ENCODE data around the gene AANAT. TPM values are rescaled to one million over a fixed set of nuclear protein-coding genes. Genes with fewer than 3 reads are reported as not detected.

AANAT gene
- polyA plus RNA-seq, 4 donors: 0.30 to 0.47 (median 0.38) TPM

GRCh38 chr17:76466775-76467130, 650 bp upstream of the AANAT start:
- no peak for DNase-seq (ENCODE audit: low read depth in 4 of 4, low spot score in 2 of 4)

DNA sequence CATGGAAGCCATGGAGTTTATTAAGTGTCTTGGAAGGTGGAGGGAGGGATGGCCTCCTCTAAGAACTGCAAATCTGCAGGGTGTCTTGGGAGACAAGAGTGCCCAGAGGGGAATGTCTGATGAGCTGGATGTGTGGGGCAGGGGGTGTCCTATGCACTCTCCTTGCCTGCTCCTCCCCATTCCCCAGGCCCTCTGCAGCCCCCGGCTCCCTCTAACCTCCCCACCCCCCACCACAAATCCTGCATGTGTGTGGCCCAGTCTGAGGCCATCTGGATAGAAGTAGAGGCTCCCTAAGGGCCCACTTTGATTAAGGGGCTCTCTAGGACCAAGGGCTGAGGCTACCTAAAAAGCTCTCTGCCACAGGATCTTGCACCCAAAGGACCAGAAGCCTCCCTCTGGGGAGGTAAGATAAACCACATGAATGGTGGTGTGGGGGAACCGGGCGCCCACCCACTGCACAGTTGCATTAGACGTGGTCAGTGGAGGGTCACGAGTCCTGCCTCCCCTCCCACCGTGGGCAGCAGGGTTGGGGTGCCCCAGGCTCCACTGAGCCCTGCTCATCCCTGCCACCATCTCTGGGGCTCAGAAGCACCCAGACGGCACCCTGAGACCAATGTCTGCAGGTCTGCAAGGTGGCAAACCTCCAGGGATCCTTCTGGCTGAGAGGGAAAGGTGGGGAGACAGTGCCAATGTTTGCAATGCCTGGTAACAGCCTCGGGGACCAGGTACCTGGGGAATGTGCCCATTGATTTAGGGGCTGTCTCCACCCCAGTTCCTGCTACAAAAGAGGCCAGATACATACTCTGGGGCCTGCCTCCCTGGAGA, 618 bp downstream of the AANAT start:
- no peak for DNase-seq (ENCODE audit: low read depth in 4 of 4, low spot score in 2 of 4)

GRCh38 chr17:76468634-76469010, 1.2 kb downstream of the AANAT start:
- no peak for DNase-seq (ENCODE audit: low read depth in 4 of 4, low spot score in 2 of 4)

DNA sequence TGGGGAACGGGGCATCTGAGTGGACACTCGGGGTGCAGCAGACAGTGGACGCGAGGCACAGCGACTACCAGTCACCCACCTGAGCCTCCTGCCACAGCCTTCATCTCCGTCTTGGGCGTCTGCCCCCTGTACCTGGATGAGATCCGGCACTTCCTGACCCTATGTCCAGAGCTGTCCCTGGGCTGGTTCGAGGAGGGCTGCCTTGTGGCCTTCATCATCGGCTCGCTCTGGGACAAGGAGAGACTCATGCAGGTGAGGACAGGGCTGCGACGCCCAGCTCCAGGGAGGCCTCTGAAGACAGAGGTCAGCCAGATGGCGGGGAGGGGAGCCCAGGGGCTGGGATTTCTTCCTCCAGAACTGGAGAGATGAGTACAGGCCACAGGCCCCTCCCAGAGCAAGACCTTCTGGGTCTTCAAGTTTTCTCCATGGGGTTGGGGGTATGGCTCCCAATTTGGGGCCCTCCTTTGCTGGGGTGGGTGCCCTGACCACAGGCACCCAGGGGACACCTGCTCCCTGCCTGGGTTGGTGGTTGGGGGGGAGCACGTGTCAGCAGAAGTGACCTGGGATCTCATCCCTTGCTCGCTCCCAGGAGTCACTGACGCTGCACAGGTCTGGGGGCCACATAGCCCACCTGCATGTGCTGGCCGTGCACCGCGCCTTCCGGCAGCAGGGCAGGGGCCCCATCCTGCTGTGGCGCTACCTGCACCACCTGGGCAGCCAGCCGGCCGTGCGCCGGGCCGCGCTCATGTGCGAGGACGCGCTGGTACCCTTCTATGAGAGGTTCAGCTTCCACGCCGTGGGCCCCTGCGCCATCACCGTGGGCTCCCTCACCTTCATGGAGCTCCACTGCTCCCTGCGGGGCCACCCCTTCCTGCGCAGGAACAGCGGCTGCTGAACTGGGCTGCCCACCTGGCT, 1.9 kb downstream of the AANAT start:
- DNase-seq (ENCODE audit: low read depth in 4 of 4, low spot score in 2 of 4): no peak

DNA sequence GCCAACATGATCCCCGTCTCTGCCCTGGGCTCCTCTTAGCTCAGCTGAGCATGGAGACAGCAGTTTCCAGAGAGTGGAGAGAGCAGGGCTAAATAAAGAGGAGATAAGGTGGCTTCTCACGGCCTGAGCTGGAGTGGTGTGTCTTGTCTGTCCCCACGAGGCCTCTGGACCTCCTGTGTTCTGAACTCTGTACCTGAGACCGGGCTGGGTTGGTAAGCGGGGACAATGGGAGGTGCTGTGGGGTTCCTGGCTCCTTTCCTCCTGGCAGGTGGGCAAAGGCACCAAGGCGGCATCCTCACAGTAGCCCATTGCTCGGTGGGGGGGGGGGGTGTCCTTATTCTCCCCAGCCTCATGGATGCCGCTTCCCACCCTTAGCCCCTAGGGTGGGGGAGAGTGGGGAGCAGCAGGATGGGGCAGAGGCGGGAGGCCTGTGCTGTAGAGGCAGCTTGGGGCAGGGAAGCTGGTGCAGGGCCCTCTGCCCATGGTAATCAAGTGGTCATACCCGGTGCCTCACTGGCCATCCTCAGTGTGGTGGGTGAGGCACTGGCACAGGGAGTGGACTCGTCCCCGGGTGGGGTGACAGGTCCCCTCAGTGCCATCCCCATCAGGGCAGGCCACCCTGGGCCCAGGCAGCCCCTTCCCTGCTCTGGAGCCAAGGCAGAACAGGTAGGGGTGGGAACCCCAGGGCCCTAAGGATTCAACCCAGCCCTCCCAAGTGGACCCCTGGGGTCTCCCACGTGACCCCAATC, 2.8 kb downstream of the AANAT start:
- DNase-seq (ENCODE audit: low read depth in 4 of 4, low spot score in 2 of 4): no peak

DNA sequence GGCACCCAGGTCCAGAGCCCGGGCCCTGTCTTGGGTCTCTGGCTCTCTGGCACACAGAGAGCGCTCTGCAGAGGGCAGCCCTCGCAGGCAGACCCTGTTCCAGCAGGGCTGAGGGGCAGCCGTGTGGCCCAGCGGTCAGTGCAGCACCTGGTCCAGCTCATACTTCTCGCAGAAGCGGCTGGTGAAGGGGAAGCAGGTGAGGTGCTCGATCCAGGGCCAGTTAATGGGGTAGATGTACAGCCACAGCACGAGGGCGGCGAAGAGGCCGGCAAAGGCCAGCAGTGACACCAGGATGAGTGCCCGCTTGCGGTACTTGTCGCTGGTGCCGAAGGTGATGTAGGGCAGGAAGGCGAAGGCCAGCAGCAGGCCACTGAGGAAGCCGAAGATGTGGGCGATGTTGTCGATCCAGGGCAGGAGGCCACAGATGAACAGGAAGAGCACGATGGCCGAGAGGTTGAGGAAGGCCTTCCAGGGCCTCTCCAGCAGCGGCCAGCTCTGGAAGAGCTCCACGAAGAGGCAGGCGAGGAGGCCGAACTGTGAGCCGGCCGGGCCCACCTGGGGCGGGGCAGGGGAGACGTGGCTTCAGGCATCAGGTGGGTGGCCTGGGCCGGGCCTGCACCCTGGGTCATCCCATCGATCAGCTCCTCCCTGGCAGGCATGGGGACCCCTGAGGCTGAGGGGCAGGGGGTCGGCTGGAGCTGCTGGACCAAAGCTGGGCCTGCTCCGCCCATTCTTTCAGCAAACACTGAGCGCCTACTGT, 4.3 kb downstream of the AANAT start:
- DNase-seq (ENCODE audit: low read depth in 4 of 4, low spot score in 2 of 4): no peak

DNA sequence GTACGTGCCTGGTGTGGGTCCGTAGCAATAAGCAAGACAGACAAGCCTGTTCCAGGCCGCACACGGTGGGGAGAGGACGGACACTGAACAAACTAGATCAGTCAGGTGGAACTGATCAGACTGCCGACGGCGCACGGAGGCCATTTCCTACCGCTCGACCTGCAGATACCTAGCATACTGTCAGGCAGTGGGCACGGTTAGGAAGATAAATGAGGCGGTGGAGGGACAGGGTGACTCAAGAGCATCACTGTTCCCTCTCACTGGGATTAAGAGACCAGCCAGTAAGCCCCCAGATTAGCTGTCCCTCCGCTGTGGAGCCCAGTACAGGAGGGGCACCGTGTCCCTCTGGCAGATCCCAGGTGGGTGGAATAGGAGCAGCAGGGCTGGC, 4.8 kb downstream of the AANAT start:
- DNase-seq (ENCODE audit: low read depth in 4 of 4, low spot score in 2 of 4): no peak

GRCh38 chr17:76472726-76473125, 5.3 kb downstream of the AANAT start:
- DNase-seq (ENCODE audit: low read depth in 4 of 4, low spot score in 2 of 4): no peak

DNA sequence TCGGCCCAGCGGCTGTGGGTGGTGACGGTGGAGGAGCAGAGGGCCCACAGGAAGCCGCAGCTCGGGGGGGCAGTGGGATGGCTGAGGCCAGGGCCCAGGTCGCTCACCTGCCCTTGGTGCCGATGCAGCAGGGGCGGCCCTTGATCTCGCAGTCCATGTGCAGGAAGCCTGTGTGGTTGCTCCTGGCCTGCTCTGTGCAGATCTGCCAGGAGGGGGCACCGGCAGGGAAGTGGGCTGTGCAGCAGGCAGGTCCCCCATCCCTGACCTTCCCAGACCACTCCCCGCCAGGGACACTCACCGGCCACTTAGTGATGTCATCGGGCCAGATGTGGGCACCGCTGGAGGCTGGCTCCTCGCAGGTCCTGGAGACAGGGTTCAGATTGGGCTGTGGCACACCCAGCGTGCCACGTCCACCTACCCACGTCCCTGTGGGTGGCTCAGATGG, 6.2 kb downstream of the AANAT start:
- no peak for DNase-seq (ENCODE audit: low read depth in 4 of 4, low spot score in 2 of 4)

DNA sequence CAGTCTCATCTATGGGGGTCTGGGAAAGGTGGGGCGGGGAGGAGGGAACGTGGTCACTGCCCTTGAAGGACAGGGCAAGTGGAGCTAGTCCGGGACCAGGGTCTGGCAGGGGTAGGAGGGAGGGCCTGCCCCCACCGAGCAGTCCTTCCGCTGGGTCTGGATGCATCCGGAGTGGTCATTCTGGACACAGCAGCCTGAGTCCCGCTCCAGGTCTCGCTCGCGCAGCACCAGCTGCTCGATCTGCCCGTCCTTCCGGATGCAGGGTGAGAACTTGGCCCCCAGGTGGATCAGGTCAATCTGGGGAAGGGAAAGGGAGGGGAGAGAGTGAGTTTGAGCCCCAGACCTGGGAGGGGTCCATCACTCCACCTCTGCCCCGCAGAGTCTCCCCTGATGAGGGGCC, 6.8 kb downstream of the AANAT start:
- no peak for DNase-seq (ENCODE audit: low read depth in 4 of 4, low spot score in 2 of 4)

DNA sequence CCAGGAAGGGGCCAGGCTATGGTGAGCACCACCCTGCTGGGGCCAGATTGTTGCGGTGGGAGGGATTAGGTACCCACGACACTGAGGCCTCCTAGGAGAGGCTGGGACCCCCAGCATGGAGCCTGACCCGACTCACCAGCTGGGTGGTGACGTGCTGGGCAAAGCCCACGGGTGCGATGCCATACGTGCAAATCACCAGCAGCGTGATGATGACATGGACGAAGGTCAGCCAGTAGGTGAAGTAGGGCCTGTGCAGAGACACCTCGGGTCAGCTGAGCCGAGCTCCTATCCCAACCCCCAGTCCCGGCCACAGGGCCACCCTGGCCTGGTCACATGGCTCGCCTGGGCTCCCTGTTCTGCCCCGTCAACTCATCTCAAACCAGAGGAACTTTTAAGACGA, 7.5 kb downstream of the AANAT start:
- DNase-seq (ENCODE audit: low read depth in 4 of 4, low spot score in 2 of 4): no peak

DNA sequence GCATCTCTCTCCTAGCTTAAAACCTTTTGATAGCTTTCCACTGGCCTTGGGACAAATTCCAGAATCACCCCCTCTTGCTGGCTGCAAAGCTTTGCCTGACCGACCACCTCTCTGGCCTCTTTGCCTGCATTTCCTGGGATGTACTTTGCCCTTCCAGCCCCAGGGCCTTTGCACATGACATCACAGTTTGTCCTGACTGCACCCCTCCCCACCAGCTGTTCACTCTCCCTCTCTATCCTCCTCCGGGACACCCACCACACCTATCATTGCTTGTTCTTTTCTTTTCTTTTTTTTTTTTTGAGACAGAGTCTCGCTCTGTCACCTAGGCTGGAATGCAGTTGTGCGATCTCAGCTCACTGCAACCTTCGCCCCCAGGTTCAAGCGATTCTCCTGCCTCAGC, 7.9 kb downstream of the AANAT start:
- DNase-seq (ENCODE audit: low read depth in 4 of 4, low spot score in 2 of 4): no peak

- no peak for DNase-seq (ENCODE audit: low read depth in 4 of 4, low spot score in 2 of 4)
Measured at GRCh38 chr17:76476736-76477135, 9.3 kb downstream of the AANAT start.

DNA sequence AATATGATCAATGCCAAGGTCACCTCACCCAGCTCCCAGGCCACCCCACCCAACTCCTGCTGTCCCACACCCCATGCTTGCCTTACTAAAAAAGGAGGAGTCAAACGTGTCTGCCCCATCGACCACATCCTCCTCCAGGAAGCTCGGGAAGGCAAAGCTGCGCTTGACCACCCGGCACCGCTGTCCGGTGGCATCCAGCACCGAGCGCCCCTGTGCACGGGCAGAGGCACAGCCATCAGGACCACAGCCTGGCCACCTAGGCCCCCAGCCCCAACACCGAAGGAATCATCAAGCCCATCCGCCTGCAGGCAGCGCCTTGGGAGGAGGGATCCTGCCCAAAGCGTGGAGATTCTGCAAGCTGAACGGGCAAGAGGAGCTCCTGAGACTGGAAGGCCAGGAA, 10.2 kb downstream of the AANAT start:
- no peak for DNase-seq (ENCODE audit: low read depth in 4 of 4, low spot score in 2 of 4)

DNA sequence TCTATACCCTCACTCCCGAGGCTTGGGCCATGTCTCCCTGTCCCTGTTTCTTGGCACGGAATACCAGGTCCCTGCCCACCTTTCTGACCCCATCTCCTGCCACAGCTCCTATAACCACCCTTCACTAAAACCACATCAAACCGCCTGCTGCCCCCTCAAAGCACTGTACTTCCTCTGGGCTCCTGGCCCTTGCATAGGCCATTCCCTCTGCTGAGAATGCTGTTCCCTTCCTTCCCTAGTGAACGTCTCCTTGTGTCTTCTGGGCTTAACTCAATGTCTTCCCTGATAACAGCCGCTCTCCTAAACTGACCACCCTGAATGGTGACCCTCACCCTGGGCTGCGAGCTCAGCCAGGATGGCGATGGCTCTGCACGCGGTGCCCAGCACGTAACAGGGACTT, 10.7 kb downstream of the AANAT start:
- no peak for DNase-seq (ENCODE audit: low read depth in 4 of 4, low spot score in 2 of 4)

DNA sequence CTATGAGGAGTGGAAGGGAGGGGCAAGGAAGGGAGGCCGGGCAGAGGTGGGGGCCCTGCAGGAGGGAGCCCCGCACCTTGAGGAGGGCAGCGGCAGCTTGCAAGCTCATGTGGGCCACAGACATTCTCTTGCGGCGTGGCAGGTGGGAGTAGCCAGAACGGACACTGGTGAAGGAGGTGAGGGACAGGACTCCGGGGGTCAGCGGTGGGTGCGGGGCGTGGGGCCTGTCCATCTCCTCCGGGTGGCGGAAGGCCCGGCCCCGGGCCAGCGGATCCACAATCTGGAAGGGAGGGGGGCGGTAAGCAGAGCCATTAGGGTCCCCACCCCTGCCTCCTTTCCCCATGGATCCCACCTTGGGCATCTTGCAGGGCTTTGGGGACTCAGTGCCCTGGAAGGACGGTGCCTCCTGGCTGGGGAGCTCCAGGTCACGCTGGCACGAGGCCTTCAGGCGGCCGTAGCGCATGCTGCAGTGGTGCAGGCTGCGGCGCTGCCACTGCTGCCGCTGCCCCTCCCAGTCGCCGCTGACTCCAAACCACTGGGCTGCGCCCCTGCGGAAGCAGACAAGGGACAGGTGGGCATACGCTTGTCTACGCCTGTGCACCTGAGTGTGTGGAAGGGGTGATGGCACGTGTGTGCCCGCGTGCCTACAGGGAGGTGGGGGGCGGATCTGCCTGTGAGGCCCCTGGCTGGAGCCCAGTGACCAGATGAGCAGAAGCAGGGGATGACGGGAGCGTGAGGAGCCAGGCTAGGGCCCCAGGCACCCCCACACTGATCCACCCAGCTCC, 11.5 kb downstream of the AANAT start:
- no peak for DNase-seq (ENCODE audit: low read depth in 4 of 4, low spot score in 2 of 4)

DNA sequence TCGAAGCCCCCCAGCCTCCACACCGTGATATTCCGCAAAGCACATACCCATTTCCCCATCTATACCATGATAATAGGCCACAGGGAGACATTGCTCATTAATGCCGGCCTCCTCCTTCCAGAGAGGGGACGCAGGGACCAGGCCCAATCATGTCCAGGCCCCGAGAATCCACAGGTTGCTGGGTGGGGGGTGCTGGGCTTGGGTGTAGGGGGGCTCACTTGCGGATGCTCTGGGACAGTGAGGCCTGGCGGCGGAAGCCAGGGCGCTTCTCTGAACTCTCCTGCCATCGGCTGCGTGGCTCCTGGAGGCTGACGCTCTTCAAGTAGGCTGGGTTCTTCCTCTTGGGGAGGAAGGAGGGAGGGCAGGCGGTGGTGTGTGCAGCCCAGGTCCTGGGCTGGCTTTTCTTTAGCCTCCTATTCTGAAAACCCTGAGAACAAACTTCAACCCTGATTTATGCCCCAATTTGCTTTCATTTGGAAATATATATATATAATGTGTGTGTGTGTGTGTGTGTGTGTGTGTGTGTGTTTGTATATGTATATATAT, 12.2 kb downstream of the AANAT start:
- no peak for DNase-seq (ENCODE audit: low read depth in 4 of 4, low spot score in 2 of 4)

DNA sequence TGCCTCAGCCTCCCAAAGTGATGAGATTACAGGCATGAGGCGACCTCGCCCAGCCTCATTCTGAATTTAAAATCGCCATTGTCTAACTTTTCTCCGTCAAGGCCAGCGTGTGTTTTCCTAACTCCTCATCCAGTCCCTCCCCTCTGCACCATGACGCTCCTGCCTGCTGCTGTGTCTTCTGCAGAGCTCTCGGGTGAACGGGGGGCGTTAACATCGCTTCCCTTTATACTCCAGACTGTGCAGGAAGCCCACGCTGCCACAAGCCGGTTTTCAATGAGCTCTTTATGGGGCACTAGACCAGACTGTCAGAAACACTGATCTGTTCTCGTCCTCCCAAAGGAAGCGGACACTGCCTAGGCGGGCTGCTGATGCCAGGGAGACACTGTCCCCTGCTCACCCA, 13.2 kb downstream of the AANAT start:
- DNase-seq (ENCODE audit: low read depth in 4 of 4, low spot score in 2 of 4): no peak

DNA sequence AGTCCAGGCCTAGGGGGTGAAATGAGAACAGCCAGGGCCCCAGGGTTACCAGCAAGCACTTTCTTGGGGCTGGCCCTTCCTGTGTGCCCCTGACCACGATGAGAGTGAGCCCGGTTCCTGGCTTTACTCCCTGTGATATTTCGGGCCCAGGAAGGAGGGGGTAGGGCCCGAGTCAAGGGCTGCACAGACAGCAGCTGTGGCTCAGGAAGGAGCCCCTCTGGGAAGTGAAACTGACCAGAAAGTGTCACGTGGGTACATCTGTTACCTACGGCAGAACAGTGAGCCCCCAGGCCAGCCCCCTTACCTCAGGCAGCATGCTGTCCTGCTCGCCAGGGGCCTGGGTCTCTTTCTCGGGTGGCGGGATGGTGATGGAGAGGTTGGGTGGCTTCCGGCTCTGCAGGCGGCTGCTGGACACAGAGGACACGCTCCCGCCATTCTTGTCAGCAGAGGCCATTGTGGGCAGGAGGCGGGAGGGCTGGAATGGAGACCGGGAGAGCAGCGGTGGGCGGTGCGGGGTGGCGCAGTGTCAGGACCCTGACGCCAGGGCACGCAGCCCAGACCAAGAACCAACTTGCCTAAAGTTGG, 13.8 kb downstream of the AANAT start:
- no peak for DNase-seq (ENCODE audit: low read depth in 4 of 4, low spot score in 2 of 4)
